22Rv1 (cell line): Measurements from ENCODE around the gene OR2C1.

Experiments
- H3K27ac ChIP-seq: fragments of 450-650 bp; 2 replicates; pipeline ENCODE4 v1.5.1; 2017
- ZFX ChIP-seq: fragments of 450-650 bp; IDR thresholded peaks from 2 replicates; pipeline ENCODE4 v1.6.1; 2017; ENCODE audit warnings: antibody characterized with exemption, borderline replicate concordance
- TF ChIP-seq, protein P1 (sequence below): fragments of 450-650 bp; IDR thresholded peaks from 2 replicates; pipeline ENCODE4 v1.5.1; 2017; ENCODE audit warnings: mild to moderate bottlenecking

Gene OR2C1

GRCh38 chr16:3355589-3355988, at the start of gene OR2C1:
OR2C1 (plus strand) TSS chr16:3355889; CDS start chr16:3355941, 52 bp downstream.
- TF ChIP-seq, protein P1, sequence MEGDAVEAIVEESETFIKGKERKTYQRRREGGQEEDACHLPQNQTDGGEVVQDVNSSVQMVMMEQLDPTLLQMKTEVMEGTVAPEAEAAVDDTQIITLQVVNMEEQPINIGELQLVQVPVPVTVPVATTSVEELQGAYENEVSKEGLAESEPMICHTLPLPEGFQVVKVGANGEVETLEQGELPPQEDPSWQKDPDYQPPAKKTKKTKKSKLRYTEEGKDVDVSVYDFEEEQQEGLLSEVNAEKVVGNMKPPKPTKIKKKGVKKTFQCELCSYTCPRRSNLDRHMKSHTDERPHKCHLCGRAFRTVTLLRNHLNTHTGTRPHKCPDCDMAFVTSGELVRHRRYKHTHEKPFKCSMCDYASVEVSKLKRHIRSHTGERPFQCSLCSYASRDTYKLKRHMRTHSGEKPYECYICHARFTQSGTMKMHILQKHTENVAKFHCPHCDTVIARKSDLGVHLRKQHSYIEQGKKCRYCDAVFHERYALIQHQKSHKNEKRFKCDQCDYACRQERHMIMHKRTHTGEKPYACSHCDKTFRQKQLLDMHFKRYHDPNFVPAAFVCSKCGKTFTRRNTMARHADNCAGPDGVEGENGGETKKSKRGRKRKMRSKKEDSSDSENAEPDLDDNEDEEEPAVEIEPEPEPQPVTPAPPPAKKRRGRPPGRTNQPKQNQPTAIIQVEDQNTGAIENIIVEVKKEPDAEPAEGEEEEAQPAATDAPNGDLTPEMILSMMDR = no peak
- TF ChIP-seq ZFX = no peak
- H3K27ac ChIP-seq = no peak within 1 kb of the TSS

DNA sequence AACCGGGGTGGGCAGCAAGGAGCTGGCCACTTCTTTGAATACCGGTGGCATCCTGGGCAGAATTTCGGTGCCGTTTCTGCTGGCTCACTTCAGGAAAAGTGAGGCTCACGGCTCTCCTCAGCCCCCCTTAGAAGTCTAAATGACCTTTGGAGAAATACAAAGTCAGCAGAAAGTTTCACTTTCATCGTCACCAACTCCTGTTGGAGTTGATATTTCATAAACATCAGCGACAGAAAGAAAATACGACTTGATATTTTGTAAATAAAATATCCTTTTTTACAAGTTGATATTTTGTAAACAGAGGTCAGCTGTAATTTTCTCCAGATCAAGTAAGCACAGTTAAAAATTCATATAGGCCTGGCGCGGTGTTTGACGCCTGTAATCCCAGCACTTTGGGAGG, 49.6 kb upstream of the OR2C1 start:
- TF ChIP-seq, protein P1 = no peak
- no peak for TF ChIP-seq ZFX

DNA sequence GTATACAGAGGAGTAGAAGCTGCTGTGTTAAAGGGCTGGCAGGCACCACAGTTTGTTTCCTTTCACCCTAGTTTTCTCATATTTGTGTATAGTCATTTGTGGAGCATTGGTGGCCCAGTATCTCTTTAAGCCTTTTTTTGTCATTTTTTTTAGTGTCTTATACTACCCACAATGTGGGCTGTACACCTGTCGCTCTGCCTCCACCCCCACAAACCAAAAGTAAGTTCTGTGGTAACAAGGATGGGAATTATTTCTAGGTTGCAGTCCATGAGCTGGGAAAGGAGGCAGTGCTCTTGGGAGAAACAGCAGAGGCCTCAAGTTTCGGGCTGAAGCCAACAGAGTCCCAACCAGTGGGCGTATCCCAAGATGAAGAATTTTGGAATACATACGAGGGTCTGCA, 44.2 kb upstream of the OR2C1 start:
- TF ChIP-seq, protein P1 = no peak
- no peak for TF ChIP-seq ZFX
- no peak overlapping the region for H3K27ac ChIP-seq

More for the DNA sequence above, 49.6 kb upstream of the OR2C1 start:
- peak overlapping the region; percentile 90 for H3K27ac ChIP-seq

DNA sequence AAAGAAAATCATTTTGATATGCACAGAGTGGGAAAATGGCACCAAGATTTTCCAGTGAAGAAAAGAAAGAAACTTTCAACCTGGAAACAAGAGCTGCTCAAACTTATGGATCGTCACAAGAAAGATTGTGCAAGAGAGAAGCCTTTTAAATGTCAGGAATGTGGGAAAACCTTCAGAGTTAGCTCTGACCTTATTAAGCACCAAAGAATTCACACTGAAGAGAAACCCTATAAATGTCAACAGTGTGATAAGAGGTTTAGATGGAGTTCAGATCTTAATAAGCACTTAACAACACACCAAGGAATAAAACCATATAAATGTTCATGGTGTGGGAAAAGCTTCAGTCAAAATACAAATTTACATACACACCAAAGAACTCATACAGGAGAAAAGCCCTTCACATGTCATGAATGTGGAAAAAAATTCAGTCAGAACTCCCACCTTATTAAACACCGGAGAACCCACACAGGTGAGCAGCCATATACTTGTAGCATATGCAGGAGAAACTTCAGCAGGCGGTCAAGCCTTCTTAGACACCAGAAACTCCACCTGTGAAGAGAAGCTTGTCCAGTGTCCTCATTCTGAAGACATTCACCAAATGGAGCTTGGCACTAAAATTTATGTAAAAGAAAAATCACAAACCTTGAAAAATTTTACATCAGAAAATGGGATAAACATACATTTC, 38.2 kb upstream of the OR2C1 start:
- H3K27ac ChIP-seq = no peak overlapping the region
- no peak for TF ChIP-seq ZFX
- TF ChIP-seq, protein P1 = no peak

DNA sequence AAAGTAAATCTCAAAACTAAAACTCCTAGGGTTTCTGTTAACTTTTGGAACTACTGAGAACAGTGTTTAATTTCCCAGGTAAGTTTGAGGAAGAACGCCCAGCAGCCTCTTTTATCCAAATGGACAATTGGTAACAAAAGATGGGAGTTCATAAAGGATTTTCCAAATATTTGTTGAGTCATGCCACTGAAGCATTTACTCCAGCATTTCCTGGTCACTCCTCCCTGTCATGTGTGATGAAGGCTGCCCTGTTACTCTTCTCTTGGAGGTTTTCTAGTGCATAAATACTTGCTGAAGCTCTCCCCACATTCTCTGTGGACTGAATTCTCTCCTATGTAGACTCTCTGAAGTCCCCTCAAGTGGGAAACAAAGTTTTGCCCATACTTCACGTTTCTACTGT, 33.9 kb upstream of the OR2C1 start:
- H3K27ac ChIP-seq = no peak overlapping the region

GRCh38 chr16:3327514-3327913, 28.2 kb upstream of the OR2C1 start:
- H3K27ac ChIP-seq = no peak overlapping the region
- TF ChIP-seq ZFX = no peak
- TF ChIP-seq, protein P1 = no peak

More for the DNA sequence above, 33.9 kb upstream of the OR2C1 start:
- no peak for TF ChIP-seq ZFX
- TF ChIP-seq, protein P1 = no peak

DNA sequence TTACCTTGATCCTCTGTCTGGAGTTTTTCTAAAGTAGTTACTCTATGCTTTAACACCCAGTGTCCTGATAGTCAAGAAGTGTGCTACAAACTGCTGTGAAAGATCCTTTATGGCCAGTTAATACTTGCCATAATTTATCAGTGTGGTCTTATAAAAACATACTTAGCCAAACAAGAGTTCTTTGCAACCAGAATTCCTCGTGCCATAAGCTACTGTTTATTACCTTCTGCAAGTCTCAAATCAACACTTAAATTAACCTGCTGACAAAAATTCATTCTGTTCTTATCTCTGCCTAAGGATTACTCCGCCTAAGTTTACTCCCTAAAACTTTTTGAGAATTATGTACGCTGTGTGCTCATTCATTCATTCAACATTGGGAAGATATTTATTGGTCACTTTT, 27.6 kb upstream of the OR2C1 start:
- H3K27ac ChIP-seq = no peak overlapping the region
- TF ChIP-seq, protein P1 = no peak
- TF ChIP-seq ZFX = no peak
